Tibial nerve (tissue), 3 donors: Measurements from ENCODE around the gene HS6ST1.

Source experiments
- POLR2A ChIP-seq, 2 donors: fragments of 450-650 bp; IDR thresholded peaks; one replicate each; pipeline ENCODE4 v1.6.1; 2017; ENCODE audit warnings: antibody characterized with exemption in 2 of 2, mild to moderate bottlenecking in 2 of 2, moderate library complexity in 2 of 2
- TF ChIP-seq, protein P1 (sequence below), 5 experiments: fragments of 200-600 bp in 3 of 5; fragments of 450-650 bp in 2 of 5; sonication (generic) in 3 of 5; IDR thresholded peaks; one replicate each; pipeline ENCODE4 v1.5.1; 2016 to 2019; ENCODE audit warnings: antibody characterized with exemption in 5 of 5, mild to moderate bottlenecking in 3 of 5, moderate library complexity in 2 of 5

DNA sequence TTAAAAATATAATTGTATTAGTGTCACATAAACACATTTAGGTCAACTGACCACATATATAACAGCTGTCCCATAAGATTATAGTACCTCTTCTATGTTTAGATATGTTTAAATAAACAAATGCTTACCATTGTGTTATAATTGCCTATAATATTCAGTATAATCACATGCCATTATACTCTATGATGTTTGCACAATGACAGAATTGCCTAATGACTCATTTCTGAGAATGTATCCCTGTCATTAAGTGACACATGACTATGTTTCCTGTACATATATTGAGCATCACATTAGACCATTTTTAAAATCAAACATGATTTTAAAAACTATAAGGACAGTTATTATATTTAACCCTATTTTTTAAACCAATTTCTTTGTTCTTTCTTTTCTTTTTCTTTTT is 89.8 kb downstream of the HS6ST1 start:
- TF ChIP-seq, protein P1, sequence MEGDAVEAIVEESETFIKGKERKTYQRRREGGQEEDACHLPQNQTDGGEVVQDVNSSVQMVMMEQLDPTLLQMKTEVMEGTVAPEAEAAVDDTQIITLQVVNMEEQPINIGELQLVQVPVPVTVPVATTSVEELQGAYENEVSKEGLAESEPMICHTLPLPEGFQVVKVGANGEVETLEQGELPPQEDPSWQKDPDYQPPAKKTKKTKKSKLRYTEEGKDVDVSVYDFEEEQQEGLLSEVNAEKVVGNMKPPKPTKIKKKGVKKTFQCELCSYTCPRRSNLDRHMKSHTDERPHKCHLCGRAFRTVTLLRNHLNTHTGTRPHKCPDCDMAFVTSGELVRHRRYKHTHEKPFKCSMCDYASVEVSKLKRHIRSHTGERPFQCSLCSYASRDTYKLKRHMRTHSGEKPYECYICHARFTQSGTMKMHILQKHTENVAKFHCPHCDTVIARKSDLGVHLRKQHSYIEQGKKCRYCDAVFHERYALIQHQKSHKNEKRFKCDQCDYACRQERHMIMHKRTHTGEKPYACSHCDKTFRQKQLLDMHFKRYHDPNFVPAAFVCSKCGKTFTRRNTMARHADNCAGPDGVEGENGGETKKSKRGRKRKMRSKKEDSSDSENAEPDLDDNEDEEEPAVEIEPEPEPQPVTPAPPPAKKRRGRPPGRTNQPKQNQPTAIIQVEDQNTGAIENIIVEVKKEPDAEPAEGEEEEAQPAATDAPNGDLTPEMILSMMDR (IDR thresholded peaks at IDR 0.05), result no peak
- TF ChIP-seq POLR2A (IDR thresholded peaks at IDR 0.05), result no peak
